Trophoblast cell (in vitro differentiated cells and primary cell): ENCODE data around the gene SERP2.

Experiments
- DNase-seq, 2 donors: peaks; one replicate each; pipeline ENCODE4 v3.0.0-alpha.2; 2016
- H2AFZ ChIP-seq: 2 replicates; pipeline ENCODE4 v1.6.1; 2013; ENCODE audit warnings: low read length, moderate library complexity, mild to moderate bottlenecking; ENCODE audit not compliant: insufficient read depth, poor library complexity
- H2AK5ac ChIP-seq: 2 replicates; pipeline ENCODE4 v1.6.1; 2013; ENCODE audit warnings: mild to moderate bottlenecking, low read length
- H2BK120ac ChIP-seq: 2 replicates; pipeline ENCODE4 v1.6.1; 2013; ENCODE audit warnings: low read length, mild to moderate bottlenecking, moderate library complexity; ENCODE audit not compliant: insufficient read depth, poor library complexity
- H2BK12ac ChIP-seq: 2 replicates; pipeline ENCODE4 v1.6.1; 2013; ENCODE audit warnings: mild to moderate bottlenecking, low read length, moderate library complexity
- H2BK5ac ChIP-seq: 2 replicates; pipeline ENCODE4 v1.6.1; 2013; ENCODE audit warnings: low read length, low read depth, moderate library complexity, mild to moderate bottlenecking; ENCODE audit not compliant: poor library complexity
- H3K14ac ChIP-seq: 2 replicates; pipeline ENCODE4 v1.6.1; 2013; ENCODE audit warnings: mild to moderate bottlenecking, low read length
- H3K18ac ChIP-seq: 2 replicates; pipeline ENCODE4 v1.6.1; 2013; ENCODE audit warnings: mild to moderate bottlenecking, low read length
- H3K23ac ChIP-seq: 2 replicates; pipeline ENCODE4 v1.6.1; 2013; ENCODE audit warnings: low read length
- H3K27ac ChIP-seq: 2 replicates; pipeline ENCODE4 v1.5.1; 2013; ENCODE audit warnings: low read depth, mild to moderate bottlenecking, inconsistent platforms, low read length, moderate library complexity
- H3K27me3 ChIP-seq: 2 replicates; pipeline ENCODE4 v1.6.1; 2013; ENCODE audit warnings: inconsistent platforms, mild to moderate bottlenecking, low read length, moderate library complexity; ENCODE audit not compliant: insufficient read depth
- H3K36me3 ChIP-seq, 2 experiments: 1 replicate in 1 of 2; 2 replicates in 1 of 2; pipeline ENCODE4 v1.6.1; 2013; ENCODE audit warnings: low read length in 2 of 2, mild to moderate bottlenecking in 2 of 2, moderate library complexity in 1 of 2; ENCODE audit not compliant: insufficient read depth in 2 of 2, control insufficient read depth in 1 of 2
- H3K4ac ChIP-seq: 2 replicates; pipeline ENCODE4 v1.6.1; 2013; ENCODE audit warnings: low read depth, mild to moderate bottlenecking, low read length, moderate library complexity
- H3K4me1 ChIP-seq, 2 experiments: 1 replicate in 1 of 2; 2 replicates in 1 of 2; pipeline ENCODE4 v1.6.1; 2013; ENCODE audit warnings: low read length in 2 of 2, mild to moderate bottlenecking in 2 of 2, moderate library complexity in 1 of 2; ENCODE audit not compliant: insufficient read depth in 2 of 2, control insufficient read depth in 1 of 2
- H3K4me2 ChIP-seq: 2 replicates; pipeline ENCODE4 v1.6.1; 2013; ENCODE audit warnings: inconsistent platforms, mild to moderate bottlenecking, low read length, moderate library complexity
- H3K4me3 ChIP-seq: 2 replicates; pipeline ENCODE4 v1.5.1; 2013; ENCODE audit warnings: mild to moderate bottlenecking, low read depth, low read length, inconsistent platforms
- H3K79me1 ChIP-seq: one replicate; pipeline ENCODE4 v1.6.1; 2013; ENCODE audit warnings: low read length
- H3K79me2 ChIP-seq: 2 replicates; pipeline ENCODE4 v1.6.1; 2013; ENCODE audit warnings: low read length, mild to moderate bottlenecking; ENCODE audit not compliant: control insufficient read depth, insufficient read depth, poor library complexity
- H3K9ac ChIP-seq: 2 replicates; pipeline ENCODE4 v1.6.1; 2013; ENCODE audit warnings: mild to moderate bottlenecking, low read length
- H3K9me3 ChIP-seq: 2 replicates; pipeline ENCODE4 v1.6.1; 2013; ENCODE audit warnings: low read depth, mild to moderate bottlenecking, control low read depth, inconsistent platforms, low read length; ENCODE audit not compliant: insufficient read depth
- H4K12ac ChIP-seq: 2 replicates; pipeline ENCODE4 v1.6.1; 2013; ENCODE audit warnings: low read depth, mild to moderate bottlenecking, low read length, moderate library complexity
- H4K8ac ChIP-seq: 2 replicates; pipeline ENCODE4 v1.6.1; 2013; ENCODE audit warnings: low read depth, mild to moderate bottlenecking, low read length, moderate library complexity
- H4K91ac ChIP-seq: one replicate; pipeline ENCODE4 v1.6.1; 2013; ENCODE audit warnings: low read depth, mild to moderate bottlenecking, low read length, moderate library complexity
- WGBS: extraction: QIAGEN DNeasy Blood & Tissue Kit; methylation state at CpG from one replicate; pipeline ENCODE4 v1.1.7; 2013; ENCODE audit warnings: missing lambda C conversion rate; ENCODE audit not compliant: insufficient read length, insufficient coverage; ENCODE audit errors: extremely low coverage; 5-methylcytosine and 5-hydroxymethylcytosine counted together

Gene SERP2

DNA sequence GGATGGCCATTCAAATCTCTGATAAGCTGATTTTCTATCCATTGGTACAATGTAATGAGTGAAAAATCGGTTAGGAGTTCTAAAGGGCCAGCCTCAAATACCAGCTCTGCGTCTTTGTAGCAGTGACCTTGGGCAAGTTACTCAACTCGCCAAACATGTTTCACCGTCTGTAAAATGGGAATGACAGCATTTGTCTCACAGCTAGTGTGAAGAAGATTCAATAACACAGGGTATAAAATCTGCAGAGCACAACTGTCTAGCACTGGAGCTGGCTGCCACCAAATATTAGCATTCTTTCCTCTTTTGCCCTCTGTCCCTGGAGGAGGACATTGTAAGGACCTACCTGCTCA is 22.1 kb upstream of the SERP2 start:
- no peak overlapping the region for H2BK12ac ChIP-seq
- no CpG with 5 or more reads among the region's 4 CpGs for WGBS

DNA sequence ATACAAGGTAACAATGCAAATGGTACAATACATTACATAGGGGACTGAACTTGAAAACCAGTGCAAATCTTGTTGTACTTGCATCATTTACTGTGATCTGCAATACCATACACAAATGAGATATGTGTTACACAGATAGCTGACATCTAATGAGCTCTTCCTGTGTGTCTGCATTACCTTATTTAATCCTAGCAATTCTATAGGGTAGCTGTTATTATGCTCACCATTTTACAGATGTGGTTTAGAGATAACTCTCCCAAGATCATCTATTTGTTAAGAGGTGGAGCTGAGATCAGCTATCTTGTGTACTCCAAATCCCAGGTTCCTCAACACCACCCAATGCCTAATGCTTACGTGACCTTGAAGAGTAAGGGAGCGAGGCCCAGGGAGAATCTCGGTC is 21.4 kb upstream of the SERP2 start:
- peaks cover 13% of the 10 kb centered on the region for H3K79me1 ChIP-seq
- H3K14ac ChIP-seq: no peak overlapping the region
- H3K23ac ChIP-seq: no peak overlapping the region
- H2BK120ac ChIP-seq: no peak overlapping the region
- H3K9ac ChIP-seq: no peak overlapping the region
- H3K9me3 ChIP-seq: no peaks in the 10 kb centered on the region
- H3K79me2 ChIP-seq: peaks cover 2% of the 10 kb centered on the region
- no peak overlapping the region for H2AFZ ChIP-seq
- no peak overlapping the region for H2AK5ac ChIP-seq
- no peak overlapping the region for H4K12ac ChIP-seq
- no peak overlapping the region for H2BK5ac ChIP-seq
- no peak overlapping the region for H3K27ac ChIP-seq
- no peak overlapping the region for H3K4ac ChIP-seq
- peak overlapping the region; percentile 28 for H2BK12ac ChIP-seq
- H4K8ac ChIP-seq: no peak overlapping the region
- no CpG with 5 or more reads among the region's 3 CpGs for WGBS
- H3K27me3 ChIP-seq: no peaks in the 10 kb centered on the region
- H3K4me1 ChIP-seq: peaks cover 15 to 17% of the 10 kb centered on the region in 2 experiments
- H3K36me3 ChIP-seq: no peaks in the 10 kb centered on the region
- no peak overlapping the region for H3K4me3 ChIP-seq
- H3K18ac ChIP-seq: no peak overlapping the region
- H3K4me2 ChIP-seq: no peak overlapping the region
- H4K91ac ChIP-seq: no peak overlapping the region
- DNase-seq: no peak

More for the DNA sequence above, 22.1 kb upstream of the SERP2 start:
- no peaks in the 10 kb centered on the region for H3K9me3 ChIP-seq
- no peak overlapping the region for H2BK5ac ChIP-seq
- no peak overlapping the region for H3K4me2 ChIP-seq
- H4K12ac ChIP-seq: no peak overlapping the region
- H3K36me3 ChIP-seq: no peaks in the 10 kb centered on the region
- H3K23ac ChIP-seq: no peak overlapping the region
- H3K4me3 ChIP-seq: no peak overlapping the region
- H3K9ac ChIP-seq: no peak overlapping the region
- no peak overlapping the region for H4K8ac ChIP-seq
- H2AK5ac ChIP-seq: no peak overlapping the region
- no peak overlapping the region for H3K18ac ChIP-seq
- H3K4ac ChIP-seq: no peak overlapping the region
- no peak overlapping the region for H3K14ac ChIP-seq
- H4K91ac ChIP-seq: no peak overlapping the region
- no peak overlapping the region for H2BK120ac ChIP-seq
- no peak overlapping the region for H2AFZ ChIP-seq
- H3K79me2 ChIP-seq: peaks cover 2% of the 10 kb centered on the region
- peaks cover 15 to 17% of the 10 kb centered on the region in 2 experiments for H3K4me1 ChIP-seq
- no peaks in the 10 kb centered on the region for H3K27me3 ChIP-seq
- peak; percentile 47 to 80 for DNase-seq
- peaks cover 15% of the 10 kb centered on the region for H3K79me1 ChIP-seq
- peak overlapping the region; percentile 7 for H3K27ac ChIP-seq

DNA sequence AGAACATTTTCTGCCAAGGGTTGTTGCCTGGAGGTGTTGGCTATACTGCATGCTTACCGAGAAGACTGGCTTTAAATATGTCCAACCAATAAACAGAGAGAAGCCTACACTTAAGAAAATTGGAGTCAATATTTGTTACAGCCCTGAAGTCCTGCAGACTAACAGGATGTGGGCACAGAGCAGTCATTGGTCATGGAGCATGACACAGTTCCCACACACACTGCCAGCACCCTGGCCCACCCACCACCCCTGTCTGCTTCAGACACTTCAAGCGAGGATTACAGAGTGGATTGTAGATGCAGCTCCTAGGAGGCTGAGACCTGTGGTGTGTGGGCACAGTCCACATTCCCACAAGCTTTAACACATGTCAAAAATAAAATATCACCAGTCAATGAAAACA is 21.0 kb upstream of the SERP2 start:
- H3K9me3 ChIP-seq: no peaks in the 10 kb centered on the region
- H3K4me1 ChIP-seq: peaks cover 13 to 15% of the 10 kb centered on the region in 2 experiments

DNA sequence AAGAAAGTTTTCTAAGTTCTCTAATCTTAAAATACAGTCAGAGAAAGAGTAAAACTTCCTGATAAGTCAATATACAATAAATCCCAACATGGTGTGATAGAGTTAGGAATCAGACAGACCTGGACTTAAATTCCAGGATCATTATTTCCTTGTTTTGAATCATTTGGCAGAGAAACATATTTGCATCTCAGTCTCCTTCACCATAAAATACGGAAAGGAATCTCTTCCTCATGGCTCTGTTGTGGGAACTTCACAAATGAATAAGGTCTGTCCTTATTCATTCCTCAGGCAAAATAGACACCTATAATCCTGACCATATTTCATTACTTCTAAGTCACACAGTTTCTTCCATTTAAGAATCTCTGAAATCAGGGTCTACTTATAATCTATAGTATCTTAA is 19.3 kb upstream of the SERP2 start:
- no peak overlapping the region for H2BK5ac ChIP-seq
- peaks cover 2% of the 10 kb centered on the region for H3K79me2 ChIP-seq
- no peaks in the 10 kb centered on the region for H3K36me3 ChIP-seq
- H4K91ac ChIP-seq: no peak overlapping the region
- H3K18ac ChIP-seq: no peak overlapping the region
- no peak overlapping the region for H3K4me3 ChIP-seq
- peaks cover 11% of the 10 kb centered on the region for H3K79me1 ChIP-seq
- peaks cover 13% of the 10 kb centered on the region in 2 experiments for H3K4me1 ChIP-seq
- no peak overlapping the region for H4K8ac ChIP-seq
- H3K27ac ChIP-seq: no peak overlapping the region
- H2AFZ ChIP-seq: no peak overlapping the region
- H3K9ac ChIP-seq: no peak overlapping the region
- no peak overlapping the region for H3K4ac ChIP-seq
- H2BK120ac ChIP-seq: no peak overlapping the region
- no peak overlapping the region for H2BK12ac ChIP-seq
- WGBS: no CpG with 5 or more reads among the region's 1 CpG
- no peaks in the 10 kb centered on the region for H3K9me3 ChIP-seq
- peak in 1 of 2 donors; percentile 61 for DNase-seq
- no peak overlapping the region for H3K4me2 ChIP-seq
- no peak overlapping the region for H4K12ac ChIP-seq
- no peak overlapping the region for H3K14ac ChIP-seq
- H3K27me3 ChIP-seq: no peaks in the 10 kb centered on the region
- H2AK5ac ChIP-seq: no peak overlapping the region
- H3K23ac ChIP-seq: no peak overlapping the region

More for the DNA sequence above, 21.0 kb upstream of the SERP2 start:
- Histone ChIP-seq H2BK120ac (no peak overlapping the region), H3K79me2 (peaks cover 2% of the 10 kb centered on the region), H2BK12ac (no peak overlapping the region), H4K8ac (no peak overlapping the region), H3K4me2 (no peak overlapping the region), H2AFZ (no peak overlapping the region), H3K18ac (no peak overlapping the region), H2BK5ac (no peak overlapping the region), H3K36me3 (no peaks in the 10 kb centered on the region), H3K4me3 (no peak overlapping the region), H4K12ac (no peak overlapping the region), H2AK5ac (no peak overlapping the region), H3K27ac (no peak overlapping the region), H4K91ac (no peak overlapping the region), H3K79me1 (peaks cover 11% of the 10 kb centered on the region), H3K23ac (no peak overlapping the region), H3K27me3 (no peaks in the 10 kb centered on the region), H3K14ac (no peak overlapping the region), H3K9ac (no peak overlapping the region), H3K4ac (no peak overlapping the region)
- no CpG with 5 or more reads among the region's 2 CpGs for WGBS
- DNase-seq: no peak
